ENCODE measurements around the gene TRPV2. TPM values are rescaled to one million over a fixed set of nuclear protein-coding genes. Genes with fewer than 3 reads are reported as not detected.

TRPV2 gene
- total RNA-seq, 1 donor from 2014 or later = 0.98 TPM

DNA sequence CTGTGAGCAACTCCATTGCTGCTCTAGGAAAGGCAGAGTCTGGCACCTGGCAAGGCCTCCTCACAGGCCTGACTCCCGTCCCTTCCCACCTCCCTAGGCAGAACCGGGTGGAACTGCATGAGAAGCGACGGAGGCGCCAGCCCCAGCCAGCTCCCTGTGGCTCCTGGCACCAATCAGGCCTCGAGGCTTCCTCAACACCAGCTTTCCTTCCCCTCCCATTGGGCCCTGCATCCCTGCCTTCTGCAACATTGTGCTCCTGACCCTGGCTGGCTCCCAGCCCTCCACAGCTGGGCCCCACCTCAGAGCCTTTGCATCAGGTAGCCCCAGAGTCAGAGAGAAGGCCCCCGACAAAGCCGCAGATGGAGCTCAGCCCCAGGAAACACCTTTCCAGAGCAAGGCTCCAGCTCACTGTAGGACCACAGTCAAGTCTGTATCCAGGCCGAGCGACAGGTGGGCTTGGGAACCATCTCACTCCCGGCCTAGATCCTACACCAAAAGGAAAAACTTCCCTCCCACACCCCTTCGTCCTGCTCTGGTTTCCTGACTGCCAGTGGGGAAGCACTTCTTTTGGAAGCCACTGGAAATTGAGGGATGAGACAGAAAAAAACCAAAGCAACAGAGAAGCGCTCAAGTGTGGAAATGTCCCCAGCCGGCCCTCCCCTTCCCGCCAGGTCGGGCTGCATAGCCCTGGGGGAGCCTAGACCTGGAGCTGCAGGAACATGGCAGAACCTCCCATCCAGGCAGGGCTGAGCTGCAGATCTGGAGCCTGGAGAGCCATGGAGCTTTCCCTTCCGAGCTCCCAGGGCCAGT lies 45.6 kb downstream of the TRPV2 start:
- H3K9me3 Mint-ChIP-seq = no peaks in the 10 kb centered on the region
- peaks cover 4% of the 10 kb centered on the region for H3K36me3 Mint-ChIP-seq (ENCODE audit: low read depth)
- no peak for DNase-seq (ENCODE audit: low read depth, low spot score)
- peak overlapping the region; percentile 75 for H3K27ac Mint-ChIP-seq (ENCODE audit: unreplicated experiment)
- H3K27me3 Mint-ChIP-seq (ENCODE audit: low read depth) = no peaks in the 10 kb centered on the region
- peaks cover 4% of the 10 kb centered on the region for H3K4me1 Mint-ChIP-seq
- TF ChIP-seq, protein P1, sequence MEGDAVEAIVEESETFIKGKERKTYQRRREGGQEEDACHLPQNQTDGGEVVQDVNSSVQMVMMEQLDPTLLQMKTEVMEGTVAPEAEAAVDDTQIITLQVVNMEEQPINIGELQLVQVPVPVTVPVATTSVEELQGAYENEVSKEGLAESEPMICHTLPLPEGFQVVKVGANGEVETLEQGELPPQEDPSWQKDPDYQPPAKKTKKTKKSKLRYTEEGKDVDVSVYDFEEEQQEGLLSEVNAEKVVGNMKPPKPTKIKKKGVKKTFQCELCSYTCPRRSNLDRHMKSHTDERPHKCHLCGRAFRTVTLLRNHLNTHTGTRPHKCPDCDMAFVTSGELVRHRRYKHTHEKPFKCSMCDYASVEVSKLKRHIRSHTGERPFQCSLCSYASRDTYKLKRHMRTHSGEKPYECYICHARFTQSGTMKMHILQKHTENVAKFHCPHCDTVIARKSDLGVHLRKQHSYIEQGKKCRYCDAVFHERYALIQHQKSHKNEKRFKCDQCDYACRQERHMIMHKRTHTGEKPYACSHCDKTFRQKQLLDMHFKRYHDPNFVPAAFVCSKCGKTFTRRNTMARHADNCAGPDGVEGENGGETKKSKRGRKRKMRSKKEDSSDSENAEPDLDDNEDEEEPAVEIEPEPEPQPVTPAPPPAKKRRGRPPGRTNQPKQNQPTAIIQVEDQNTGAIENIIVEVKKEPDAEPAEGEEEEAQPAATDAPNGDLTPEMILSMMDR (conservative IDR thresholded peaks at IDR 0.05) = no peak
- no peak overlapping the region for H3K4me3 Mint-ChIP-seq

DNA sequence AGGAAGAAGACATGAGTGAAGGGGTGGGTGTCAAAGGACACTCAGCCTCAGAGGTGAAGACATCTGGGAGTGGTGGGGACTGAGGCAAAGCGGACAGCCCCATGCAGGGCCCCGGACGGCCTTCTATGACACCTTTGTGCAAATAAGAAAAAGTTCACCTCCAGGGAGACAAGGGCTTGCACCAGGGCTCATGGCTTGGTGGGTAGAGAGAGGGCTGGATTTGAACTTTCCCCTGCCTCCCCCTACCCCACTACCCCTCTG lies 46.2 kb downstream of the TRPV2 start:
- peaks cover 4% of the 10 kb centered on the region for H3K4me1 Mint-ChIP-seq
- no peak overlapping the region for H3K27ac Mint-ChIP-seq (ENCODE audit: unreplicated experiment)
- peaks cover 4% of the 10 kb centered on the region for H3K36me3 Mint-ChIP-seq (ENCODE audit: low read depth)
- no peak for DNase-seq (ENCODE audit: low read depth, low spot score)
- TF ChIP-seq, protein P1 (conservative IDR thresholded peaks at IDR 0.05) = no peak
- no peak overlapping the region for H3K4me3 Mint-ChIP-seq
- no peaks in the 10 kb centered on the region for H3K27me3 Mint-ChIP-seq (ENCODE audit: low read depth)
- no peaks in the 10 kb centered on the region for H3K9me3 Mint-ChIP-seq

DNA sequence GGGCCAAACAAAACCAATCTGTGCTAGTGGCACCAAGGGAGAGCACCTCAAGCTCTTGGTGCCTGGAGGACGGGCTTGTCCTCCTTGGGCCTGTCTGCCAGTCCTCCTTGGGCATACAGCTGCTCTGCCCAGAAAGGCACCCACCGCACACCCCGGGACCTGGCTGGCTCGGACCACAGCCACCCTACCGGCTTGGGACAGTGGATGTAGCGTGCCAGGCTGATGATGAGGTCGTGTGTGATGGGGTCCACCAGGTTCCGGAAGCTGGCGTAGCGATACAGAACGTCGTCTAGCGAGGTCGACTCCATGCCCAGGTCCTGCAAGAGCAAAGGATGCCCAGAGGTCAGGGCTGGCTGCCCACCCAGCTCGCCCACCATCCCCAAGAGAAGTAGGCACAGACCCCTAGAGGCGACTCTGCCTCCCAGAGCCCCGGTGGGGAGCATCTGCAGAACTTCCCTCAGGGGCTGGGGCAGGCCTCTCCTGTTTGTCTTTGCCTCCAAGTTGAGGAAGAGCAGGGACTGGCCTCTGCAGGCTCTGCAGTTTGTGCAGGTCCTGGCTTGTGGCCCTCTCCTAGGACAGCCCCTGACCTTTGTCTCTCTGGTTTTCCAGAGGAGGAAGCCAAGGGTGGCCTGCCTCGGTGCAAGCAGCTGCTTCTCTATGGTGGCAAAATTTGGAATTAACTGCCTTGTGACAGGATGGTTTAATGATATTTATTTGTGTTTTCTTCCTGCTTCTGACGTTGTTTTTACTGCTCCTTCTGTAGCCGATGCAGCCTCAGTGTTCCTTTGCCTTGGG lies 46.9 kb downstream of the TRPV2 start:
- H3K36me3 Mint-ChIP-seq (ENCODE audit: low read depth) = peaks cover 4% of the 10 kb centered on the region
- DNase-seq (ENCODE audit: low read depth, low spot score) = no peak
- no peak overlapping the region for H3K27ac Mint-ChIP-seq (ENCODE audit: unreplicated experiment)
- H3K4me1 Mint-ChIP-seq = peaks cover 4% of the 10 kb centered on the region
- no peaks in the 10 kb centered on the region for H3K27me3 Mint-ChIP-seq (ENCODE audit: low read depth)
- no peaks in the 10 kb centered on the region for H3K9me3 Mint-ChIP-seq
- no peak overlapping the region for H3K4me3 Mint-ChIP-seq
- TF ChIP-seq, protein P1 (conservative IDR thresholded peaks at IDR 0.05) = no peak

DNA sequence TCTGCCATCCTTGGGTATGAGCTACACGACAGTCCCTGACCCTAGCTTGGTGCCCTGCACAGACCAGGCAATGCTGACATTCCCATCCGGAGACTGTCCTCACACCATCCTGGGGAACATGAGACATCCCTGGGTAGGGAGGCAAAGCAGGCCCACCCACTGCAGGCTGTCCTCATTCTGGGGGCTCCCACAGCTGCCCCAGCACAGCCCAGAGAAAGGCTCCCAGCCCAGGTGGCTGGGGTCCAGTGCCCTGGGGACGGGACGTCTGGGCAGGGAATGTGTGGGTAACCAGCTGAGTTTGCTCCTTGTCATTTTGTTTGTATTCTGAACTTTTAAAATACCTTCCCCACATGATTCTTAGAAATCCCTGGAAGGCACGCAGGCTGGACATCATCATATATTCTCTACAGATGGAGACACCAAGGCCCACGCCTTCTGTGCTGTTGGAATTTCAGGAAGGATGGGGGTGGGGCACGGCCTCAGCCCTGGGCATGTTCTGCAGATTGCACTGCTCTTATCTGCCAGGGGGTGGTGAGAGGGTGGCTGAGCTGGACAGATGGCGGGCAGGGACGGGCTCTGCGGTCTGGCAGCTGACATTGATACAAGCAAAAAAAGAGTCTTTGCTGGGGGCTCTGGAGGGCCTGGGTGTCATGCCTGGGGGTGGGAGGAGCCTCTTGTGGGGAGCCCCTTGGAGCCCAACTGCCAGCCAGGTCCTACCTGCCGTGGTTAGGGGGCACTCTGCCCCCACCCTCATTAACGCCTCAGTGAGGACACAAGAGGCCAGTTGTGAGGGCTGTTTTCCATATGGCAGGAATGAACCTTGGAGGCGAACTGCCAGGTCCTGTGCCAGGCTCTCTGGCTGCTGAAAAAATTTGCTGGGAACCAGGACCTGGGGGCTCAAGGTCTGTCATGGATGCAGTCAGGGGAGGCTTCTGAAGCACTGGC lies 48.3 kb downstream of the TRPV2 start:
- no peaks in the 10 kb centered on the region for H3K9me3 Mint-ChIP-seq
- H3K4me1 Mint-ChIP-seq = peaks cover 4% of the 10 kb centered on the region
- no peaks in the 10 kb centered on the region for H3K27me3 Mint-ChIP-seq (ENCODE audit: low read depth)
- no peak for DNase-seq (ENCODE audit: low read depth, low spot score)
- TF ChIP-seq, protein P1 (conservative IDR thresholded peaks at IDR 0.05) = peak; percentile 20
- no peak overlapping the region for H3K27ac Mint-ChIP-seq (ENCODE audit: unreplicated experiment)
- H3K36me3 Mint-ChIP-seq (ENCODE audit: low read depth) = peaks cover 4% of the 10 kb centered on the region
- H3K4me3 Mint-ChIP-seq = no peak overlapping the region

DNA sequence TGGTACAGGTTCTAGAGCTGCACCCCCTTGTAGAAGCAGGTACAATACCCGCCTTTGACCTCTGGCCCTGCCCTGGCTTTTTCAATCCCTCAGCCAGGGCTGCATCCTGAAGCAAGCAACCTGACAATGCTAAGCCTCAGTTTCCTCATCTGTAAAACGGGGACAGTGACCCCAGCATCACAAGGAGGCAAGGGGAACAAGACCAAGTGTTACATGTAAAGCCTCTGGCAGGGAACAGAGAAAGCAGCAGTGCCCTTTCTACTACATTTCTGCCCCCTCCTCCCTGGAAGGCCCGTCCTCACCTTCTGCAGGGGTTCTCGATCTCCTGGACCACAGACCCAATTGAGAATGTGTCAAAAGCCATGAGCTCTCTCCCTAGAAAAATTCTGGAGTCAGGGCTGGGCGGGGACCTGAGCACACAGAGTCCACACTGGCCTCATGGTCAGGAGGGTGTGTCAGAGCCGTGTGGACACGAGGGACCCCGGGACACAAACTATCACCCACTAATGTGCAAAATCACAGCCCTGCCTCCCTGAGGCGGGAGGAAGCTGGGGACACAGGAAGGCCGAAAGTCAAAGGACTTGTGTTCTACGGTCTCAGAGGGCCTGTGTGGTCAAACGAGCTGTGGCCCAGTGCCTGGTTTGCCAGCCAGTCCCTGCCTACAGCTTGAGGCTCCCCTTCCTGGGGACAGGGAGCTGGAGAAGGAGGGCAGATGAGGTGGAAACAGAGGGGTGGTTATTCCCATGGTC lies 49.1 kb downstream of the TRPV2 start:
- H3K27ac Mint-ChIP-seq (ENCODE audit: unreplicated experiment) = no peak overlapping the region
- TF ChIP-seq, protein P1 (conservative IDR thresholded peaks at IDR 0.05) = no peak
- DNase-seq (ENCODE audit: low read depth, low spot score) = no peak
- no peaks in the 10 kb centered on the region for H3K27me3 Mint-ChIP-seq (ENCODE audit: low read depth)
- H3K4me3 Mint-ChIP-seq = no peak overlapping the region
- H3K4me1 Mint-ChIP-seq = no peaks in the 10 kb centered on the region
- H3K36me3 Mint-ChIP-seq (ENCODE audit: low read depth) = no peaks in the 10 kb centered on the region
- H3K9me3 Mint-ChIP-seq = no peaks in the 10 kb centered on the region

Measured in neural crest cell (in vitro differentiated cells).